Measurements from ENCODE around the gene EIF4ENIF1. TPM values are rescaled to one million over a fixed set of nuclear protein-coding genes. Genes with fewer than 3 reads are reported as not detected.

The EIF4ENIF1 gene
- total and polyA plus RNA-seq, 10 donors, result 7.3 to 39.4 (median 24.7) TPM

GRCh38 chr22:31481129-31481528, 8.5 kb downstream of the EIF4ENIF1 start:
- TF ChIP-seq CTCF (IDR thresholded peaks at IDR 0.05 in 8 of 11, conservative IDR thresholded peaks at IDR 0.05 in 3 of 11) (no peak), POLR2AphosphoS5 (IDR thresholded peaks at IDR 0.05) (no peak), POLR2A (IDR thresholded peaks at IDR 0.05) (no peak)
- no peak for DNase-seq
- H3K36me3 ChIP-seq, result peaks cover 0 to 96% (median 45%) of the 10 kb centered on the region in 6 donors
- no peak overlapping the region for H3K4me3 ChIP-seq
- intact Hi-C loops (cut with DNase I; ENCODE audit: low total_unique reads), result no loop called here
- H3K27ac ChIP-seq, result no peak overlapping the region
- peaks cover 0 to 66% (median 14%) of the 10 kb centered on the region in 6 donors for H3K4me1 ChIP-seq
- no peaks in the 10 kb centered on the region for H3K9me3 ChIP-seq
- WGBS, 5 donors, result 86 to 97% (median 93%) methylated on average over 3 of the region's 3 CpGs
- H3K27me3 ChIP-seq (replicated peaks in 1 of 7), result no peaks in the 10 kb centered on the region

- intact Hi-C loops (cut with DNase I; ENCODE audit: low total_unique reads), result no loop called here
Observed at GRCh38 chr22:31477329-31477728, 12.3 kb downstream of the EIF4ENIF1 start.

GRCh38 chr22:31475800-31476199, 13.8 kb downstream of the EIF4ENIF1 start:
- TF ChIP-seq POLR2AphosphoS5 (IDR thresholded peaks at IDR 0.05) (no peak), CTCF (IDR thresholded peaks at IDR 0.05 in 8 of 11, conservative IDR thresholded peaks at IDR 0.05 in 3 of 11) (no peak), POLR2A (IDR thresholded peaks at IDR 0.05) (no peak)

More at GRCh38 chr22:31477329-31477728, 12.3 kb downstream of the EIF4ENIF1 start:
- no peak for DNase-seq
- Histone ChIP-seq H3K36me3 (peaks cover 0 to 69% (median 23%) of the 10 kb centered on the region in 6 donors), H3K27ac (peak overlapping the region in 5 of 8 donors; percentile 6 to 50 (median 48)), H3K9me3 (no peaks in the 10 kb centered on the region), H3K4me1 (peaks cover 0 to 65% (median 23%) of the 10 kb centered on the region in 6 donors), H3K27me3 (replicated peaks in 1 of 7) (no peaks in the 10 kb centered on the region), H3K4me3 (no peak overlapping the region)
- TF ChIP-seq POLR2A (IDR thresholded peaks at IDR 0.05), result no peak
- no peak for TF ChIP-seq CTCF (IDR thresholded peaks at IDR 0.05 in 8 of 11, conservative IDR thresholded peaks at IDR 0.05 in 3 of 11)
- no peak for TF ChIP-seq POLR2AphosphoS5 (IDR thresholded peaks at IDR 0.05)
- WGBS, 5 donors, result 58 to 83% (median 76%) methylated on average over 4 of the region's 4 CpGs

GRCh38 chr22:31474743-31475142, 14.9 kb downstream of the EIF4ENIF1 start:
- no peak overlapping the region for H3K27ac ChIP-seq
- H3K4me1 ChIP-seq, result peaks cover 0 to 54% (median 23%) of the 10 kb centered on the region in 6 donors
- TF ChIP-seq CTCF (IDR thresholded peaks at IDR 0.05 in 8 of 11, conservative IDR thresholded peaks at IDR 0.05 in 3 of 11) (no peak), POLR2A (IDR thresholded peaks at IDR 0.05) (no peak), POLR2AphosphoS5 (IDR thresholded peaks at IDR 0.05) (no peak)
- WGBS, 5 donors, result 85 to 99% (median 96%) methylated on average over 2 of the region's 2 CpGs
- DNase-seq, result no peak
- intact Hi-C loops (cut with DNase I; ENCODE audit: low total_unique reads), result no loop called here
- H3K27me3 ChIP-seq (replicated peaks in 1 of 7), result no peaks in the 10 kb centered on the region
- no peak overlapping the region for H3K4me3 ChIP-seq
- no peaks in the 10 kb centered on the region for H3K9me3 ChIP-seq
- peaks cover 0 to 69% (median 18%) of the 10 kb centered on the region in 6 donors for H3K36me3 ChIP-seq

More at GRCh38 chr22:31475800-31476199, 13.8 kb downstream of the EIF4ENIF1 start:
- peaks cover 0 to 64% (median 23%) of the 10 kb centered on the region in 6 donors for H3K4me1 ChIP-seq
- H3K27me3 ChIP-seq (replicated peaks in 1 of 7), result no peaks in the 10 kb centered on the region
- 57 to 80% (median 60%) methylated on average over 3 of the region's 3 CpGs for WGBS, 5 donors
- DNase-seq, result no peak
- peak overlapping the region in 2 of 8 donors; percentile 48 to 50 for H3K27ac ChIP-seq
- no peak overlapping the region for H3K4me3 ChIP-seq
- H3K36me3 ChIP-seq, result peaks cover 0 to 69% (median 17%) of the 10 kb centered on the region in 6 donors
- H3K9me3 ChIP-seq, result no peaks in the 10 kb centered on the region
- intact Hi-C loops (cut with DNase I; ENCODE audit: low total_unique reads), result no loop called here

Data from spleen (tissue), 11 donors.